SK-N-MC (cell line): ENCODE data around the gene POLDIP2.

ENCODE experiments used
- EZH2 ChIP-seq: fragments of 200-600 bp; sonication (generic); IDR thresholded peaks from one replicate; pipeline ENCODE4 v1.6.1; 2017; ENCODE audit warnings: antibody characterized with exemption
- FOXP2 ChIP-seq: optimal IDR thresholded peaks from 2 replicates; pipeline ENCODE3; 2011; ENCODE audit warnings: mild to moderate bottlenecking, moderate library complexity; ENCODE audit not compliant: insufficient read depth; ENCODE audit errors: extremely low read length, control extremely low read depth
- POLR2AphosphoS5 ChIP-seq: IDR thresholded peaks from 2 replicates; pipeline ENCODE4 v1.6.1; 2012; ENCODE audit warnings: mild to moderate bottlenecking, low read depth, low read length, borderline replicate concordance

- no peak for TF ChIP-seq EZH2
- no peak for TF ChIP-seq POLR2AphosphoS5
- no peak for TF ChIP-seq FOXP2
Observed at GRCh38 chr17:28381141-28381825, 24.0 kb upstream of the POLDIP2 start.
